ENCODE results near the gene NEURL4.

DNA sequence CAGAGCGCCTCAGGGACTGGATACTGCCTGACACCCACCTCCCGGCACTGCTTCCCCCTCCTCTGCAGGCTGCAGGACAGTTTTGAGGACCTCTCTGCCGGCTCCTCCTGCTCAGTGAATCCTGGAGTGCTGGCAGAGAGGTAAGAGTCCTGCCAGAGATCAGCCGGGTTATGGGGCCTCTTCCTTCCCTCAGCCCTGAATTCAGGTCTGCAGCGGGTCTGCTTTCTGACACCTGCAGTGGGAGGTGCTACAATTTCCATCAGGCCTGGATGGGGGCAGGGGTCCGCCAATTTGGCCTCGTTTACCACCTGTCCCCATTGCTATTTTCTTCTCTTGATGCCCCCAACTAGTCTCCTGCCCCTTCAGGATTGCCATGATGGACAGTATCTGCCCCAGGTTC, 3.0 kb upstream of the NEURL4 start:
- TF ChIP-seq, protein P1, sequence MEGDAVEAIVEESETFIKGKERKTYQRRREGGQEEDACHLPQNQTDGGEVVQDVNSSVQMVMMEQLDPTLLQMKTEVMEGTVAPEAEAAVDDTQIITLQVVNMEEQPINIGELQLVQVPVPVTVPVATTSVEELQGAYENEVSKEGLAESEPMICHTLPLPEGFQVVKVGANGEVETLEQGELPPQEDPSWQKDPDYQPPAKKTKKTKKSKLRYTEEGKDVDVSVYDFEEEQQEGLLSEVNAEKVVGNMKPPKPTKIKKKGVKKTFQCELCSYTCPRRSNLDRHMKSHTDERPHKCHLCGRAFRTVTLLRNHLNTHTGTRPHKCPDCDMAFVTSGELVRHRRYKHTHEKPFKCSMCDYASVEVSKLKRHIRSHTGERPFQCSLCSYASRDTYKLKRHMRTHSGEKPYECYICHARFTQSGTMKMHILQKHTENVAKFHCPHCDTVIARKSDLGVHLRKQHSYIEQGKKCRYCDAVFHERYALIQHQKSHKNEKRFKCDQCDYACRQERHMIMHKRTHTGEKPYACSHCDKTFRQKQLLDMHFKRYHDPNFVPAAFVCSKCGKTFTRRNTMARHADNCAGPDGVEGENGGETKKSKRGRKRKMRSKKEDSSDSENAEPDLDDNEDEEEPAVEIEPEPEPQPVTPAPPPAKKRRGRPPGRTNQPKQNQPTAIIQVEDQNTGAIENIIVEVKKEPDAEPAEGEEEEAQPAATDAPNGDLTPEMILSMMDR (IDR thresholded peaks at IDR 0.05): no peak
- TF ChIP-seq POLR2A (IDR thresholded peaks at IDR 0.05): no peak

Measured in Peyer's patch (tissue), 4 donors.